GM19395 (cell line): ENCODE data around the gene GCGR.

ENCODE experiments used
- ATAC-seq: cut with Tn5 transposase; IDR thresholded peaks from one replicate; pipeline ENCODE4 v1.9.1; 2021; ENCODE audit warnings: mild to moderate bottlenecking, moderate library complexity; ENCODE audit not compliant: unreplicated experiment

GCGR gene

DNA sequence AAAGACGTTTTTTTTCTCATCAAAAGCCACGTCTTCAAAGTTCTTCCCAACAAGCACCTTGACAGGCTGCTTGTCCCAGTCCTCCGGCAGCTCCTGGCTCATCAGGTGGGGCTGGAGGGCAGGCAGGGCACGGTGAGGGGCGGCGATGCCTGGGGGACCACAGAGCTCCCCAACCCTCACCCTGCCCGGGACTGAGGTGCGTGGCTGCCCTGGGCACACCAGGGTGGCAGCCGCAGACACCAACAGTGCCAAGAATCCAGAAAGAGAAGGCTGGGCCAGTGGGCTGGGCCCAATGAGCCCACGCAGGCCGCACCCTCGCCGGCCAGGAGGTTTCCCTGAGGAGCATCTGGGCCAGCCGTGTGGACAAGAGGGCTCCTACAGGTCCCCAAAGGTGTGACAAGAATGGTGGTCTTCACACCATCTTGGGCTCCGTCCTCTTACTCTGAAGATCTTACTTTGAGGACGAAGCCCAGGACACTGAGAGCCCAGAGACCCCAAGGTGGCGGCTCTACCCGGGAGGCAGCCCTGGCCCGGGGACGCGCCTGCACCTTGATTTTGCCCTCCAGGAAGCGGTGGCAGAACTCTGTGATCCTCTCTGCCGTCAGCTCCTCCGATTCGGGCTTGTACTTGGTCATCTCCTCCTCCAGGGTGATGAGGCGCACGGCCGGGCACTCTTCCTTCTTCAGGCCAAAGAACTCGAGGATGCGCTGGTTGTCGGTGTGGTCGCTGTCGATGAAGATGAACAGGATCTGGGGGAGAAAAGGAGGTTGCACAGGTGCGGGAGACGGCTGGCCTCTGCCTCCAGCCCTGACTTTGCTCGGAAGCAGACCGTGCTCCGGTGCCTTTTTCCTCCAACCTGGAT, 42.2 kb downstream of the GCGR start:
- no peak for ATAC-seq

DNA sequence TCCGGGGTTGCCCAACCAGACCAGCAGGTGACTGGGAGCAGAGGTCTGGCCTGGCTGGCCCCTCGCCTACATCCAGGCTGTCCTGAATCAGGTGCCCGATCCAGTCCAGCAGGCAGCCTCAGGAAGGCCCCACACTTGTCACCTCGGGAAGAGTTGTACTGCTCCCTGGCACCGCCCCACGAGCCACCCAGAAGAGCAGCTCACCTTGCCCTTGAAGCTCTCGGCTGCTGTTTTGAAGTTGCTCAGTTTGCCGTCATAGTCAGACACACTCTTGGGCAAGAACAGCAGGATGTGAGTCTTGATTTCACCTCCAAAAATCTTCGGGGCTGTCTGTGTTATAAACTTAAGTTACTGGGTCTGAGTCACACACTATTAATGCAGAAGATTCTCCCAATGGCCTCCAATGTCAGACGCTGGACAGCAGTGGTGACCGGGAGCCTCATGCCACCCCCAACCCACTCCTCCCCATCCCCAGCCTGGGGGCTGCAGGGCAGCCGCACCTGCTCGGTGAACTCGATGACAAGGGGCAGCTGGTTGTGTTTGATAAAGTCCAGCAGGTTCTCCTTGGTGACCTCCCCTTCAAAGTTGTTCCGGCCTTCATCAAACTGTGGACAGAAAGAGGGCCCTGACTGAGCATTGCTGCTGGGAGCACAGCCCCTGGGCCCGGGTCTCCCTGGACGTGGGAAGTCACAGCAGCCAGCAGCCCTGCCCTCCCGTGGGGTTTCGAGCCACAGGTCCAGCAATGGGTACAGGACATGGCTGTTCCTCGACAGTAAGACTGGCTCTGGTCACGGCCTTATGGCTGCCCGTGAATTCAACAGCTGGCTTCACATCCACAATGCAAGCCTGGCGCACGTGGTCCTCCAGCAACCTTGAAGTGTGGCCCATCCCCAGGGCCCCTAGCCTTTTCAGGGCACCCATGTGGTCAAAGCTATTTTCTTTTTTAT, 43.1 kb downstream of the GCGR start:
- no peak for ATAC-seq

DNA sequence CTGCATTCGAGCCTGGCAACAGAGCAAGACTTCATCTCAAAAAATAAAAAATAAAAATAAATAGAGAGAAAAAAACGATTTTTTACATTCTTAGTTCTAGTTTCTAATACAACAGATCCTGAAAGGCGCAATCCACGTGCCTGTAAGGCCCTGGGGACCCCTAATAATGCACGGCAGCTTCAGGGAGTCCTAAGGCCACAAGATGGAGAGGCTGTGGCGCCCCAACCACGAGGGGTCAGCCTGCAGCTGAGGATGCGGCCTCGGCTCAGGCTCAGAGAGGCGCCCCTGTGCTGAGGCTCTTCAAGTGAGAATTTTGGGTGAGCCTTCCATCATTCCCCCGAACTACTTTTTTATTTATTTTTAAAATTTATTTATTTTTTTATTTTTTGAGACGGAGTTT, 45.5 kb downstream of the GCGR start:
- ATAC-seq: no peak

DNA sequence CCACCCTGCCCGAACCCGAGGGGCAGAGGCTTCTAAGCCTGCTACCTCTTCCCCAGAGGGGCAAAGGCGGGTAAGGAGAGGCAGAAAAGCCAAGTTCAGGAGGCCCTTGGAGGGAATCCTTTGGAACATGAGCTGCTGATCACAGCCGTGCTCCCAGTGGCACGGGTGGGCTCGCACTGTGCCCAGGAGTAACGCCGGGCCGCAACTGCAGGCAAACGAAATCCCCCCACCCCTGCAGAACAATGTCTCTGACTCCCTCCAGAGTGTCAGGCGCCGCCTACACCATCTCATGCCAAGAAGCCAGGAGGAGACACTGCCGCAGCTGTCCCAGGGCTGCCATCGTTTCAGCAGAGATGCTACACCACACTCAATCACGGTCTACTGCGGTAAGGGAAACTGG, 47.5 kb downstream of the GCGR start:
- no peak for ATAC-seq

DNA sequence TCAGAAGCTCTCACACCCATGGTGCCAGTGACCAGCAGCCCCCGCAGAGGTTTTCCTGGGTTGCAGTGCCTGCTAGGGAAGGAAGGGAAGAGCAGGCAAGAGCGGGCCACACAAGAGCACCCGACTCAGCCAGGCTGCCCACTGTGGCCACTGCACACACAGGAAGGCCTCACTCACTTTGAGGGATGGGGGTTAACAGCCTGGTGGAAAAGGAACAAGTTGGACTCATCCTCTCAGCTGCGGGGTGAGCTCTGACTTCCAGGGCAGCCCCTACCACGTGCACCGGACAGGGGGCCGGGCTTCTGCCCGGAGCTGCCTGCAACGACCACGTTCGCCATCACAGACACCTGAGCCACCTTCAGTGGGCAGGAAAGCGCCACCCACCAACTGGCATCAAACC, 48.3 kb downstream of the GCGR start:
- no peak for ATAC-seq

DNA sequence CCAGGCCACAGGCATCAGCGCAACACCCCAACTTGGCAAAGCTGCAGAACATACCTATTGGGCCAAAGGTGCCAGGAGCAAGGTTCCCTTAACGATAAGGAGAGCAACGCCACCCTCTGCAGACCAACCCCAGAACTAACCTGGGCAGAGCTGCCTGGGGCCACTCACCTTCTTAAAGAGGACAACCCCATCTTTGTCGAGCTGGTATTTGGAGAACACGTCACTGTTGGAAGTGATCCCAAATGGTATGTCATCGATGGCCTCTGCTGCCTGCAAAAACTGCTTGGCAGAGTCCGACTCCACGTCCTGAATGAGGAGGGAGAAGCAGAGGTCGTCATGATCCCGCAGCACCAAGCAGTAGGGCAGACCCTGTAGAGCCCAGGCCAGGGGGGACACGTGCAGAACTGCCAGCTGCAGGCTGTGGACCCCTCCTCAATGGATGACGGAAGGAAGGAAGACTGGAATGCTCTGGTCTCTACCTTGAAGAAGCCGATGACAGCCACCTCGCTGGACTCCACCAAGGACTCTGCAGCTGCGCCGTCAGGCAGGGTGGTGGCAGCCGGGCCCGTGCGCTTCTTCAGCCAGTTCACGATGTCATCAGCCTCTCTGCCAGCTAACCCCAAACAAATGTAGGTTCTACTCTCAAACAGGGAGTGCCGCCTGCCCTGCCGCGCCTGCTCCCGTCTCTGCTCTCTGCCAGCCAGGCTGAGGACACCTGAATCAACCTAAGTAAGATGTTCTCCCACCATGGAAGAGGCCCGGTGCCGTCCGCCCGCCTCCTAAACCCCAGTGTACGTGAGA, 51.2 kb downstream of the GCGR start:
- ATAC-seq: no peak

DNA sequence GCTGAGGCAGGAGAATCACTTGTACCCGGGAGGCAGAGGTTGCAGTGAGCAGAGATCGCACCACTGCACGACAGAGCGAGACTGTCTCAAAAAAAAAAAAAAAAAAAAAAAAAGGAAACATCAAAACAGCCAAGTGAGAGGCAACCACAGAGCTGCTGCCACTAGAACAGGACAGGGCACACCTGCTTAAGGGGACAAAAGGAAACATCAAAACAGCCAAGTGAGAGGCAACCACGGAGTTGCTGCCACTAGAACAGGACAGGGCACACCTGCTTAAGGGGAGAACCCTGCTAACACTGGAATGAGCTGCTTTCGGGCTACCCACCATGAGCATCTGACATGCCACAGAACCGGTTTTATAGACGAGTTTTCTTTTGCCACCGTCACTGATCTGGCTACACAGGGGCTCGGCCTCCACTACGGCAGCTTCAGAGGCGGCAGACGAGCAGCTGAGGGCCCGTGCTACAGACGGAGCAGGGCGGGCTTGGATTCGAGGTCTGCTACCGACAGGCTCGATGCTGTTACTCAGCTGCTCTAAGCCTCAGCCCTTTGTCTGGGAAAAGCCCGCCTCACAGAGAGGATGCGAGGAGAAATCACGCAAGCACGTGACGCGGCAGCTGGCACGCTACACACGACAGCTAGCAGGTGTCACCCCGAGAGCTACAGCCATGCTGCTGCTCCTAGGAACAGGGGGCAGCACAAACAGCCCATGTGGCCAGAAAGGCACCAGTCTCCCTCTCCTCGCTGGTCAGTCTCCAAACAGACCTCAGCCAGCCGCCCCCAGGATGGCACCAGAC, 54.4 kb downstream of the GCGR start:
- ATAC-seq: no peak

DNA sequence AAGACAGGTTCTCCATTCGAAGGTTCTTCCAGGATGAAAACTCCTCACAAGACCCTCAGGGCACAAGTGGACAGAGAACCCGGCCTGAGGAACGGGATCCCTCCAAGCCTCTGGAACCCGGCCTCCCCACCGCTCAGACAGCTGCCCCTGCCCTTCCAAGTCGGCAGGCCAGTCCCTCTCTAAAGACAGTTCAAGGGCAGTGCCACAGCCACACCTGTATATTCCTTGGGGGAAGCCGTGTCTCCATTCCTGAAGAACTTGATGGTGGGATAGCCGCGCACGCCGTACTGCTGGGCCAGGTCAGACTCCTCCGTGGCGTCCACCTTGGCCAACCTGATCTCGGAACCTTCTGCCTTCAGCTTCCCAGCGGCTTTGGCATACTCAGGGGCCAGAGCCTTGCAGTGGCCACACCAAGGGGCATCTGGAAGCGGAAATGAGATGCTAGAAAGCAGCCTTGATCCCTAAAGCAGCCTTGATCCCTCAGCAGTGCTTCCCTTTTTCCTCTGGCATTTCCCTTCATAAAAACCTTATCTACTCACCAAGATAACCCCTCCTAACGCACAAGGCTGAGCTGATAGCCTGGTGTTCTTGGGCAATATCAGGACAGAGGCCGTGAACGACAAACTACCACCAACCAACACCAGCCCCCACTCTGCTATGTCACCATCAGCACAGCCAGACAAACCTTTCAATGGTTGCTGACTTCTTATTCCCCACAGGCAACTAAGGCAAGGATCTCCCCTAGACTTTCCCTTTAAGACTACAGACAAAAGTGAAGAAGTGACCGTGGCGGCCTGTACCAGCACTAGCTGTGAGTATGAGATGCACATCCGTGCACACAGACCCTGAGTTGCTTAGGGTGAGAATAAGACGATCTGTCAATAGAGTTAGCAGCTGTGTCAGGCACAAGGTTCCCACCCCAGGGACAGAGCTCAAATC, 55.3 kb downstream of the GCGR start:
- ATAC-seq: no peak

DNA sequence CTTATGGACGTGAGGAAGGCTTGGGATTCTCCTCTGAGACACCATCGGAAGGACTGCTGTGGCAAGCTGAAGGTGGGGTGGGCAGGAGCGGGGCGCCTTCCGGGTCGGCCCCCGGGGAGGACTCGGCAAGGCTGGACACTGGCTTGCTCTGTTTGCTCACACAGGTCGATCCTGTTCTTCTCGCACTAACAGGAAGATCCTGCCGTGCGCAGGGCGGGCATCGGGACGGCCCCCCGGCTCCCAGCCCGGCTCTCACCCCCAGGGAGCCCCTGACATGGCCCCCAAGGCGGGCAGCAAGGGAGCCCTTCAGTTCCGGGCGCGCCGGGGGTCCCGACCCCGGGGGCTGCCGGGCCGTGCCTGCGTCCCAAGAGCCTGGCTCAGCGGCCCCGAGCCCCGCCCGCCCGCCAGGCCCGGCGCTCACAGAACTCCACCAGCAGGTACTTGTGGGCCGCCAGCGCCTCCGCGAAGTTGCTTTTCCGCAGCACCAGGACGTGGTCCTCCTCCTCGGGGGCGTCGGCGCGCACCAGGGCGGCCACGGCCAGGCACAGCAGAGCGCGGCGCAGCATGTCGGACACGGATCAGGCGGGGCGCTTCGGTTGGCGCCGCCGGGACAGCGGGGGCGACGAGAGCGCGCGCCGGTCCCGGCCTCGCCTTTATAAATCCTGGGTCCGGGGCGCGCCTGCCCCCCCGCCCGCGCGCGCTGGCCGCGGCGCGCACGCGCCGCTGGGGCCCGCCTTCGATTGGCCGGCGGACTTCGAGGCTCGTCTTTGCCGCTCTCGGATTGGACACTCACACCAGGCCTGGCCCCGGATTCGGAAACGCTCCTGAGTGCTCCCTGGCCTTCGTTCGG, 56.2 kb downstream of the GCGR start, which contains the start of gene P4HB:
Gene P4HB, minus strand, starts transcription at position 630 of the 850 bp plus-strand sequence. Its CDS starts 64 bp downstream, at position 566.
- no peak for ATAC-seq

DNA sequence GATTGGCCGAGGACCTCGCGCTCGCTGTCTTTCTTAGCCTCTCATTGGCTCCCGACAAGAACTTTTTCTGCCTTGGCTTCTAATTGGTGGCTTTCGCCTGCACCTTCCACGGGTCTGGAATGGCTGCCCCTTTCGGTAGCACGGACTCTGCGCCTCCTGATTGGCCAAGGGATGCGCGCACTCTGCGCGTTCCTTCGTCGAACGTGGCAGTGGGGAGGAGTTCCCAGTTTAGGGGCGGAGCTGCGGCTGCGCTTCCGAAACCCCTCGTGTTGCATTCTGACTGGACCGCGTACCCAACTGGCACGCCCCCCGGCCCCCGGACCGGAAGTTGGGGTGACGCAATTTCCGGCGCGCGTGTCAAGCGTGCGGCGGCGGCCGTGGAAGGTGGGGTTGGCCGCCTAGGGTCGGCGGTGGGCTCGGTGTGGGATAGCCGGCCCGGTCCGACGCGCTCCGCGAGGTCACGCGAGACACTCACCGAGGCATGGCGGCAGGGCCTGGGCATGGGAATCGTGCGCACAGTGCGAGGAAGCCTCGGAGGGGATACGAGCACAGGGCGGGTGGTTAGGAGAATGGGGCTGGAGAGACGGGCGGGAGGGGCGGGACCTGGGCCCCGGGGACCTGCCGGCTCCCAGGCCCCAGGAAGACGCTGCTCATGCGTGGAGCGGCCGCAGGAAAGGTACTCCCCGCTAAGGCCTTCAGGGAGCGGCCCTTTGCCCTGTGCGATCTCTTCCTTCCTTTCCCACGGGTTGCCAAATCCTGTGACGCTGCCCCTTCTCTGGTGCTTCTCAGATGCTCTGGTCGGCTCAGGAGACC, 57.0 kb downstream of the GCGR start:
- peak; percentile 81 for ATAC-seq

DNA sequence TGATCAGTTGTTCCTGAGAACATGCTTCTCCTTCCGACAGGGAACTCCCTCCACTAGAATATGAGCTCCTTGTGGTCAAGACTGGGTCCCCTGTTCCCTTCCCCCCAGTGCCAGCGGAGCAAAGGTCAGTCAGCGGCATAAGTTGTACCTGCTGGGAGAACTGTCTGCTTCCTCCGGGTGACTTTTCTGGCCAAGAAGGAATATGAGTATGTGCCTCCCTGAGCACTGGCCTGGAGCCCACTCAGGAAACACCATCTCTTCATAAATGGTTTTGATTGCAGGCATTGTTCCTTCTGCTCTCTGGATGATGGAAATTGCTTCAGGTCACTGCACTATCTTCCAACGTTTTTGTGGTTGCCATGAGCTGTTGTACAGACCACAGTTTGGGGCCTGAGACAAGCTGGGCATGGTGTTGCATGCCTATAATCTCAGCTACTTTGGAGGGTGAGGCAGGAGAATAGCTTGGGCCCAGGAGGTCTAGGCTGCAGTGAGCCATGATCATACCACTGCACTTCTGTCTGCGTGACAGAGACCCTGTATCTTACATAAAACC, 59.2 kb downstream of the GCGR start:
- ATAC-seq: no peak
